CD4-positive, alpha-beta T cell (primary cell): ENCODE data around the gene FNDC3B. TPM values are rescaled to one million over a fixed set of nuclear protein-coding genes. Genes with fewer than 3 reads are reported as not detected.

Experiments
- ATAC-seq: fragments of 200-7000 bp; cut with Tn5 transposase; one replicate; pipeline ENCODE4 v1.10.0; 2022; ENCODE audit warnings: mild to moderate bottlenecking; ENCODE audit not compliant: poor library complexity
- CTCF ChIA-PET: fragments of 350-600 bp; sonication (Branson Sonifier 250); formaldehyde crosslinking; loops from one replicate; lab custom pipeline; 2021; ENCODE audit warnings: antibody characterized with exemption, inconsistent platforms; lab: Charles Lee
- POLR2A ChIA-PET: fragments of 350-600 bp; sonication (Branson Sonifier 250); formaldehyde crosslinking; loops from one replicate; lab custom pipeline; 2021; ENCODE audit warnings: antibody characterized with exemption, inconsistent platforms; lab: Charles Lee
- DNase-seq, 14 experiments: peaks; one replicate each; pipeline ENCODE4 v3.0.0-alpha.2; 2013 to 2020; ENCODE audit warnings: mixed read lengths in 2 of 14
- H3K27ac ChIP-seq, 2 donors: one replicate each; pipeline versions ENCODE4 v1.5.1 to v1.7.0; 2013; ENCODE audit warnings: low read length in 2 of 2, low read depth in 1 of 2, mild to moderate bottlenecking in 1 of 2
- H3K27me3 ChIP-seq, 2 experiments: 1 replicate in 1 of 2; 2 replicates in 1 of 2; pipeline versions ENCODE4 v1.6.1 to v1.7.0; 2013; ENCODE audit warnings: low read length in 2 of 2, control low read depth in 1 of 2, mild to moderate bottlenecking in 1 of 2, moderate library complexity in 1 of 2; ENCODE audit not compliant: insufficient read depth in 2 of 2, control insufficient read depth in 1 of 2
- H3K36me3 ChIP-seq: one replicate; pipeline ENCODE4 v1.6.1; 2013; ENCODE audit warnings: low read length, control low read depth; ENCODE audit not compliant: insufficient read depth
- H3K4me1 ChIP-seq: one replicate; pipeline ENCODE4 v1.6.1; 2013; ENCODE audit warnings: low read length, control low read depth; ENCODE audit not compliant: insufficient read depth
- H3K4me3 ChIP-seq: one replicate; pipeline ENCODE4 v1.5.1; 2013; ENCODE audit warnings: mild to moderate bottlenecking, low read length, moderate library complexity
- H3K9me3 ChIP-seq, 2 experiments: 1 replicate in 1 of 2; 2 replicates in 1 of 2; pipeline versions ENCODE4 v1.6.1 to v1.7.0; 2013; ENCODE audit warnings: low read length in 2 of 2, mild to moderate bottlenecking in 2 of 2, control low read depth in 1 of 2, moderate library complexity in 1 of 2; ENCODE audit not compliant: control insufficient read depth in 1 of 2, insufficient read depth in 1 of 2
- H3K27ac Mint-ChIP-seq: one replicate; pipeline ENCODE4 v1.8.0; 2020; ENCODE audit warnings: mixed read lengths
- H3K27me3 Mint-ChIP-seq: one replicate; pipeline ENCODE4 v1.8.0; 2021; ENCODE audit warnings: mixed read lengths
- H3K36me3 Mint-ChIP-seq: one replicate; pipeline ENCODE4 v1.8.0; 2021; ENCODE audit warnings: low read depth, mixed read lengths
- H3K4me1 Mint-ChIP-seq: one replicate; pipeline ENCODE4 v1.8.0; 2021; ENCODE audit warnings: low read depth, mixed read lengths
- H3K4me3 Mint-ChIP-seq: one replicate; pipeline ENCODE4 v1.8.0; 2020; ENCODE audit warnings: mild to moderate bottlenecking, mixed read lengths
- H3K9me3 Mint-ChIP-seq: one replicate; pipeline ENCODE4 v1.8.0; 2020; ENCODE audit warnings: mixed read lengths
- intact Hi-C, 2 experiments: fragments of 100-400 bp; cut with DNase I in 1 of 2; cut with micrococcal nuclease in 1 of 2; formaldehyde crosslinking; loops; one replicate each; pipeline versions ENCODE4 v1.15.1 to v1.9.0; 2023 to 2025; cut with DNase I, micrococcal nuclease
- total RNA-seq, 174 experiments: library from RNA in 2 of 174; stranded (reverse) in 2 of 174; gene quantifications; one replicate each; pipeline ENCODE4 v1.2.3 and lab custom pipeline; 2021 to 2026
- TF ChIP-seq, protein P1 (sequence below): fragments of 200-600 bp; IDR thresholded peaks from one replicate; pipeline ENCODE4 v1.8.0; 2022; ENCODE audit warnings: antibody characterized with exemption, mild to moderate bottlenecking

Gene FNDC3B
- total RNA-seq, 2 experiments from 2014 or later = 26.1 to 28.7 TPM

DNA sequence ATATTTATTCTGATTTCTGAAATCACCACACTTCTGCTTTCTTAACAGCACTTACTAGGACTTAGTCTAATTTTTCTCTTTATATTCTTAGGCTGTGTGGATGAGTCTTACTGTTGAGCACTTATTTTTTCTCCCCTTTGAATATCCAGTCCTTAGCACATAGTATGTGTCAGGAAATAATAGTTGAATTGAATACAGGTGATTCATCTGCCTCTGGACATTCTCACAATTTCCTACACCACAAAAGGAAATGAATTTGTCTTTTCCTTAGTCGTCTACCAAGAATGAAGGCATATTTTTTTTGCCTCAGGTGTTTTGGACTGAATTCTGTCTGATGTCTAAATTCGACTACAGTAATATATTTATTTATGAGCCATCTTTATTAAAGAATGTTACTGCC is 204.6 kb downstream of the FNDC3B start:
- Histone ChIP-seq H3K4me3 (no peak overlapping the region), H3K36me3 (peaks cover 4% of the 10 kb centered on the region), H3K4me1 (no peaks in the 10 kb centered on the region), H3K27ac (no peak overlapping the region), H3K9me3 (peaks cover 0 to 6% of the 10 kb centered on the region in 2 experiments), H3K27me3 (no peaks in the 10 kb centered on the region)
- intact Hi-C loops = no loop called here
- H3K4me1 Mint-ChIP-seq = peaks cover 21% of the 10 kb centered on the region
- H3K9me3 Mint-ChIP-seq = peaks cover 9% of the 10 kb centered on the region
- CTCF ChIA-PET = no interaction called here
- H3K4me3 Mint-ChIP-seq = no peak overlapping the region
- no peak for ATAC-seq
- H3K27me3 Mint-ChIP-seq = no peaks in the 10 kb centered on the region
- no peak for DNase-seq
- TF ChIP-seq, protein P1, sequence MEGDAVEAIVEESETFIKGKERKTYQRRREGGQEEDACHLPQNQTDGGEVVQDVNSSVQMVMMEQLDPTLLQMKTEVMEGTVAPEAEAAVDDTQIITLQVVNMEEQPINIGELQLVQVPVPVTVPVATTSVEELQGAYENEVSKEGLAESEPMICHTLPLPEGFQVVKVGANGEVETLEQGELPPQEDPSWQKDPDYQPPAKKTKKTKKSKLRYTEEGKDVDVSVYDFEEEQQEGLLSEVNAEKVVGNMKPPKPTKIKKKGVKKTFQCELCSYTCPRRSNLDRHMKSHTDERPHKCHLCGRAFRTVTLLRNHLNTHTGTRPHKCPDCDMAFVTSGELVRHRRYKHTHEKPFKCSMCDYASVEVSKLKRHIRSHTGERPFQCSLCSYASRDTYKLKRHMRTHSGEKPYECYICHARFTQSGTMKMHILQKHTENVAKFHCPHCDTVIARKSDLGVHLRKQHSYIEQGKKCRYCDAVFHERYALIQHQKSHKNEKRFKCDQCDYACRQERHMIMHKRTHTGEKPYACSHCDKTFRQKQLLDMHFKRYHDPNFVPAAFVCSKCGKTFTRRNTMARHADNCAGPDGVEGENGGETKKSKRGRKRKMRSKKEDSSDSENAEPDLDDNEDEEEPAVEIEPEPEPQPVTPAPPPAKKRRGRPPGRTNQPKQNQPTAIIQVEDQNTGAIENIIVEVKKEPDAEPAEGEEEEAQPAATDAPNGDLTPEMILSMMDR = no peak
- POLR2A ChIA-PET = no interaction called here
- peaks cover 48% of the 10 kb centered on the region for H3K36me3 Mint-ChIP-seq
- H3K27ac Mint-ChIP-seq = no peak overlapping the region

DNA sequence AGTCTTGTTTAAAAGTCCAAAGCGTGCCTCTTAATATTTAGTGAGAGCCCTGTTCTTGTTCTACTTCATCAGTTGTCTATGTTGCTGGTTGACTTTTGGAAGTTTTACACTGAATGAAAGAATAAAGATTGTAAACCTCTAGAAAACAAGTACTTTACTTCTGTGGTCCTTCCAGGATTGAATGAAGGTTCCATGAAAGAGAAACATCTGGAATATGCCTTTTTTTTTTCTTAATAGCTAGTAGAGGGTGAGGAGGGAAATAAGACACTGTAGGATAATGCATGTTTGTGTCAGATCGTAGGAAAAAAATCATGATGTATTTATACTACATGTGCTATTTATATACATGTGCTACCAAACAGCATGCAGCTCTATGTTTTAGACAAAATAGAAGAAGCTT is 205.9 kb downstream of the FNDC3B start:
- peaks cover 7% of the 10 kb centered on the region for H3K9me3 Mint-ChIP-seq
- no peaks in the 10 kb centered on the region for H3K27me3 ChIP-seq
- POLR2A ChIA-PET = no interaction called here
- H3K4me3 ChIP-seq = no peak overlapping the region
- peaks cover 53% of the 10 kb centered on the region for H3K36me3 Mint-ChIP-seq
- CTCF ChIA-PET = interaction anchor here (0.9 to 1.2 kb wide), 3 partner anchors 9 to 28 kb away, joined by 3 to 6 read pairs (median 3); no protein-coding TSS in a partner anchor
- DNase-seq (no peak), ATAC-seq (no peak)
- TF ChIP-seq, protein P1 = no peak
- H3K27me3 Mint-ChIP-seq = no peaks in the 10 kb centered on the region
- peaks cover 21% of the 10 kb centered on the region for H3K4me1 Mint-ChIP-seq
- no peak overlapping the region for H3K4me3 Mint-ChIP-seq
- no peak overlapping the region for H3K27ac Mint-ChIP-seq
- H3K27ac ChIP-seq = no peak overlapping the region
- intact Hi-C loops = no loop called here
- peaks cover 0 to 6% of the 10 kb centered on the region in 2 experiments for H3K9me3 ChIP-seq
- peaks cover 4% of the 10 kb centered on the region for H3K36me3 ChIP-seq
- H3K4me1 ChIP-seq = no peaks in the 10 kb centered on the region

DNA sequence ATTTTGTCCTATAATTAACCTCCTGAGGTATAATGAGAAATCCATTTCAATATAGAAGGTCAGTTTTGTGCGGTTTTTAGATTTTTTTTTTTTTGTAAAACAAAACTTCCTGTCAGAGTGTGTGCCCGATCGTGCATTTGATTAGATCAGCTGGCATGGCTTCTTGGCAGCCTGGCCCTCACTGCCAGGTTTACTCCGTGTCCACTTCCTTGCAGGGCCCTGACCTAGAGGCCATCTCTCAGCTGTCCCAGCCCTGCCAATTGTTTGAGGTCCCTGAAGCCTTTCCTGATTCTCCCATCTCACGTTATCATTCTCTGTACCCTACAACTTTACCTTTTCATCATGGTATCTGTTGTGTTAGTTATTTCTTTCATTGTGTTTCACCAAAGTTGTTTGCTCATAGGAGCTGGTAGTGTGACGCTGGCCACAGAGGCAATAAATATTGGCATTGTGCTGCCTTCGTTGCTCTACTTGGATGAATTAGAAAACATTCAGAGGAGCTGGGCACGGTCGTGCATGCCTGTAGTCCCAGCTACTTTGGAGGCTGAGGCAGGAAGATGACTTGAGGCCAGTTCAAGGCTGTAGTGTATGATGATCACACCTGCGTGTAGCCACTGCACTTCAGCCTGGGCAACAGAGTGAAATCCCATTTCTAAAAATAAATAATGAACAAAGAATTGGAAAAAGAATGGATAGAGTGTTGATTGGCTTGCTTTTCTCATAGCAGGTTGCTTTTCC is 206.9 kb downstream of the FNDC3B start:
- Mint-ChIP-seq H3K4me3 (no peak overlapping the region), H3K27me3 (no peaks in the 10 kb centered on the region), H3K9me3 (peaks cover 7% of the 10 kb centered on the region), H3K4me1 (peaks cover 21% of the 10 kb centered on the region), H3K27ac (no peak overlapping the region), H3K36me3 (peaks cover 49% of the 10 kb centered on the region)
- TF ChIP-seq, protein P1 = no peak
- DNase-seq (no peak), ATAC-seq (no peak)
- H3K36me3 ChIP-seq = peaks cover 7% of the 10 kb centered on the region
- intact Hi-C loops = no loop called here
- H3K4me3 ChIP-seq = no peak overlapping the region
- no peaks in the 10 kb centered on the region for H3K4me1 ChIP-seq
- POLR2A ChIA-PET = no interaction called here
- H3K27me3 ChIP-seq = no peaks in the 10 kb centered on the region
- peaks cover 0 to 6% of the 10 kb centered on the region in 2 experiments for H3K9me3 ChIP-seq
- H3K27ac ChIP-seq = no peak overlapping the region
- CTCF ChIA-PET = interaction anchor here (1.1 to 1.2 kb wide), 2 partner anchors 10 to 15 kb away, joined by 3 to 6 read pairs; no protein-coding TSS in a partner anchor
